ENCODE results near the gene RSPH1. TPM values are rescaled to one million over a fixed set of nuclear protein-coding genes. Genes with fewer than 3 reads are reported as not detected.

RSPH1 gene
- total RNA-seq, 3 donors from 2014 or later = 0.48 to 2.3 (median 0.88) TPM

- no peak overlapping the region for H3K4me3 ChIP-seq
- no peak for TF ChIP-seq POLR2AphosphoS5 (IDR thresholded peaks at IDR 0.05)
- no peak for DNase-seq (ENCODE audit: low spot score in 2 of 2)
- H3K27me3 ChIP-seq = peaks cover 3 to 6% of the 10 kb centered on the region in 2 donors
- intact Hi-C loops (cut with DNase I; ENCODE audit: low total_unique reads) = loop anchor here (5.0 kb wide), 1 partner anchor 448 kb away; no protein-coding TSS in a partner anchor
- H3K9me3 ChIP-seq = peaks cover 0 to 9% of the 10 kb centered on the region in 2 donors
- no peaks in the 10 kb centered on the region for H3K4me1 ChIP-seq
- H3K27ac ChIP-seq = no peak overlapping the region
- H3K36me3 ChIP-seq = no peaks in the 10 kb centered on the region
These were observed 61.1 kb downstream of the RSPH1 start for GRCh38 chr21:42434884-42435283.

- intact Hi-C loops (cut with DNase I; ENCODE audit: low total_unique reads) = loop anchor here (5.0 kb wide), 1 partner anchor 447 kb away; no protein-coding TSS in a partner anchor
- no peak for TF ChIP-seq POLR2A (IDR thresholded peaks at IDR 0.05)
- no peak for TF ChIP-seq POLR2AphosphoS5 (IDR thresholded peaks at IDR 0.05)
- no peak for TF ChIP-seq CTCF (IDR thresholded peaks at IDR 0.05)
- no peaks in the 10 kb centered on the region for H3K4me1 ChIP-seq
- H3K27me3 ChIP-seq = peaks cover 3 to 6% of the 10 kb centered on the region in 2 donors
- H3K36me3 ChIP-seq = no peaks in the 10 kb centered on the region
- no peak overlapping the region for H3K27ac ChIP-seq
- no peak overlapping the region for H3K4me3 ChIP-seq
- H3K9me3 ChIP-seq = peaks cover 0 to 9% of the 10 kb centered on the region in 2 donors
- DNase-seq (ENCODE audit: low spot score in 2 of 2) = no peak
These were observed 62.0 kb downstream of the RSPH1 start for GRCh38 chr21:42433946-42434551.

- Histone ChIP-seq H3K4me1 (no peaks in the 10 kb centered on the region), H3K27me3 (peaks cover 3 to 6% of the 10 kb centered on the region in 2 donors), H3K9me3 (peaks cover 0 to 9% of the 10 kb centered on the region in 2 donors), H3K27ac (no peak overlapping the region), H3K36me3 (no peaks in the 10 kb centered on the region), H3K4me3 (no peak overlapping the region)
- intact Hi-C loops (cut with DNase I; ENCODE audit: low total_unique reads) = loop anchor here (5.0 kb wide), 1 partner anchor 445 kb away; no protein-coding TSS in a partner anchor
- DNase-seq (ENCODE audit: low spot score in 2 of 2) = no peak
- TF ChIP-seq POLR2A (IDR thresholded peaks at IDR 0.05) (no peak), CTCF (IDR thresholded peaks at IDR 0.05) (no peak), POLR2AphosphoS5 (IDR thresholded peaks at IDR 0.05) (no peak)
These were observed 63.3 kb downstream of the RSPH1 start for GRCh38 chr21:42432695-42433094.

GRCh38 chr21:42431196-42431595 is 64.8 kb downstream of the RSPH1 start:
- H3K27me3 ChIP-seq = peaks cover 3 to 8% of the 10 kb centered on the region in 2 donors
- H3K4me1 ChIP-seq = no peaks in the 10 kb centered on the region
- peak in 1 of 2 donors; percentile 20 for DNase-seq (ENCODE audit: low spot score in 2 of 2)
- intact Hi-C loops (cut with DNase I; ENCODE audit: low total_unique reads) = loop anchor here (5.0 kb wide), 1 partner anchor 444 kb away; no protein-coding TSS in a partner anchor
- H3K9me3 ChIP-seq = peaks cover 0 to 9% of the 10 kb centered on the region in 2 donors
- TF ChIP-seq CTCF (IDR thresholded peaks at IDR 0.05) = no peak
- TF ChIP-seq POLR2A (IDR thresholded peaks at IDR 0.05) = no peak
- TF ChIP-seq POLR2AphosphoS5 (IDR thresholded peaks at IDR 0.05) = no peak
- no peak overlapping the region for H3K4me3 ChIP-seq
- H3K36me3 ChIP-seq = no peaks in the 10 kb centered on the region
- H3K27ac ChIP-seq = no peak overlapping the region

- intact Hi-C loops (cut with DNase I; ENCODE audit: low total_unique reads) = loop anchor here (5.0 kb wide), 1 partner anchor 443 kb away; no protein-coding TSS in a partner anchor
- peak in 1 of 2 donors; percentile 30 for DNase-seq (ENCODE audit: low spot score in 2 of 2)
- H3K27ac ChIP-seq = no peak overlapping the region
- peaks cover 0 to 9% of the 10 kb centered on the region in 2 donors for H3K9me3 ChIP-seq
- no peak overlapping the region for H3K4me3 ChIP-seq
- TF ChIP-seq POLR2AphosphoS5 (IDR thresholded peaks at IDR 0.05) = no peak
- no peak for TF ChIP-seq POLR2A (IDR thresholded peaks at IDR 0.05)
- no peak for TF ChIP-seq CTCF (IDR thresholded peaks at IDR 0.05)
- H3K27me3 ChIP-seq = peaks cover 3 to 12% of the 10 kb centered on the region in 2 donors
- no peaks in the 10 kb centered on the region for H3K36me3 ChIP-seq
- H3K4me1 ChIP-seq = no peaks in the 10 kb centered on the region
These were observed 65.5 kb downstream of the RSPH1 start for GRCh38 chr21:42430521-42430920.
